HG02938 (cell line): ENCODE results near the gene UTP11.

Experiments
- ATAC-seq: cut with Tn5 transposase; IDR thresholded peaks from one replicate; pipeline ENCODE4 v1.9.1; 2021; ENCODE audit warnings: mild to moderate bottlenecking, moderate library complexity; ENCODE audit not compliant: unreplicated experiment

UTP11 gene

GRCh38 chr1:38068220-38068979 lies 55.9 kb downstream of the UTP11 start:
- ATAC-seq, result no peak

DNA sequence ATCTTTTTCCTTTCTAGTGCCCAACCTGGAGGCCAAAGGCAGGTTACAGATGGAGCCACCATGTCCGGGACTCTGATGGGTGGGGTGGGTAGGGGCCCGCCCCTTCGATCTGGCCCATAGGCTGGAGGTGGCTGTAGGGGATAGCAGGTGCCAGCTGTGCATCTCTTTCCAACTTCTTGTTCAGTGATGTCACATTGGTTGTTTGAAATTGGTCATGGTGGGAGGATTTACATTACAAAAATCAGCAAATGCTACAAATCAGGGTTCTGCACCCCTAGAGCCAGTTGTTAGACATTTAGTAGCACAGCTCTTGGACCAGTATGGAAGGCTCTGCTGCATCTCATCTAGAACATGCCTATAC lies 56.4 kb downstream of the UTP11 start:
- no peak for ATAC-seq

GRCh38 chr1:38071312-38072256 lies 59.0 kb downstream of the UTP11 start:
- ATAC-seq, result no peak

- ATAC-seq, result no peak
Measured at GRCh38 chr1:38072858-38073257, 60.3 kb downstream of the UTP11 start.

GRCh38 chr1:38073534-38074301 lies 61.2 kb downstream of the UTP11 start:
- ATAC-seq, result no peak

GRCh38 chr1:38074302-38074677 lies 61.8 kb downstream of the UTP11 start:
- no peak for ATAC-seq
